HG03103 (cell line): Measurements from ENCODE around the gene STARD7.

Experiments
- ATAC-seq: cut with Tn5 transposase; IDR thresholded peaks from one replicate; pipeline ENCODE4 v1.9.1; 2021; ENCODE audit warnings: low read depth; ENCODE audit not compliant: unreplicated experiment

Gene STARD7

DNA sequence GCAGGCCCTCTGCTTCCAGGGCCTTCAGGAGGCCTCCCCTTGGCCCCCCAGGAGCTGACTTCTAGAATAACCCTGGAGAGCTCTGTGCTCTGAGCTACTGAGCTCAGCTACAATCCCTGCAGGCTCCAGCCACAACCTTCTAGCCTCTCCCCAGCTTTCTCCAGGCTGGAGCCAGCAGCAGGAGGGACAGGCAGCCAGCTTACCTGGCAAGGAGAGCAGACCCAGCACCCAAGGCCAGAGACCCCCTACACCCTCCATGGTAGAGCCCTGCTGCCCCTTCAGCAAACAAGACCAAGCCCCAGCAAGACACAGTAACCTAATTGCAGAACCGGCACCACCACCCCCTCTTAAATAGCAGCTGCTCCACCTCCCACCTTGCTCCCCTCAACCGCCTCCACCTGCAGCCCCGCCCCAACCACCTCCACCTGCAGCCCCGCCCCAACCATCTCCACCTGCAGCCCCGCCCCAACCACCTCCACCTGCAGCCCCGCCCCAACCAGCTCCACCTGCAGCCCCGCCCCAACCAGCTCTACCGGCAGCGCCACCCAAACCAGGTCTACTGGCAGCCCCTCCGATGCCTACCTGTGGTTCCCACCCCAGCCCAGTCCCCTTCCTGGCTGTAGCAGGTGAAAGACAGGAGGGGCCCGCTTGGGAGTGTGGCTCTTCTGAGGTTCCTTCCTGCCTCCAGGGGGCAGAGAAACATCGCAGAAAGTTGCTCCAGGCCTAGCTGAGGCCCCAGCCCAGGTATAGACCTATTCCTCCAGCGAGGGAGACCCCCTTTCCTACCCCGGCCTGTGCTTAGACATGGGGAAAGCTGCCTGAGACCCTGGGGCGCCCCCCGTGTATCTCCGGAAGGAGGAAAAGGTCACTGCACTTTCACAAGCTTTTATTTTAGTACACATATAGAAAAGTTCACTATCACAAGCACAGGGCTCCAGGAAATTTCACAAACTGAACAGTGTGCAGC is 70.2 kb downstream of the STARD7 start, which contains the start of gene ASTL:
ASTL (minus strand) TSS at position 324 of the 967 bp plus-strand sequence; CDS start at position 258, 66 bp downstream.
- no peak for ATAC-seq

DNA sequence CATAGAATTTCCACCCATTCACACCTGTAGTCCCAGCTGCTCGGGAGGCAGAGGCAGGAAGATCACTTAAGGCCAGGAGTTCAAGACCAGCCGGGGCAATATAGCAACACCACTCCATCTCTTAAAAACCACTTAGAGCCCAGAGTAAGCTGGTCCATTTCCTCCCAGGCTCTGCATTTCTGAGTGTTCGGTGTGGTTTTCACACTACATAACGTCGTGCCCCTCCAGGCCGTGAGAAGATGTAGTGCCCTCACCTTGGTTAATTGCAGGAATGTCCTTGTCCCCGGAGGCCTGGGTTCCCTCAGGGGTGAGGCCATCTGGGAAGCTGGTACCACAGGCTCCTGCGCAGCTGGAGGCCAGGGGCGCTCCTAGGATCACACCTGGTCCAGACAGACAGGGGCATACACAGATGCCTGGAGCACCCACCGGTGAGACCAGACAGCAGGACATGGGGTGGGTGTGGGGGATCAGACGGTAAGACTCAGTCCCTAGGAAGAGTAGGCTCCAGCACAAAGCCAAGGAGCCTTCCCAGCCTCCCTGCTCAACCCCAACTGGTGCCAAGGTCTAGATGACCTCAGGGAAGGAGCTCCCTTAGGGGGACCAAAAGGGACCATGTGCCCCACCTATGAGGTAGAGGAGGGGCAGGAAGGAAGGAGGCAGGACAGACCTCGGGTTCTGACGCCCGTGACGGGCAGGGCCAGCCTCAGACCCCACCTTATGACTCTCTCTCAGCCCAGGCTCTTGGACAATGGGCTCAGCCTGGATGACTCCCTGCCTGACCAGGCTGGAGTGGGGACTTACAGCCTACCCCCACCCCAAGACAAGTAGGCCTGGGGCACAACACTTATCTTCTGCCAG is 71.1 kb downstream of the STARD7 start:
- no peak for ATAC-seq

DNA sequence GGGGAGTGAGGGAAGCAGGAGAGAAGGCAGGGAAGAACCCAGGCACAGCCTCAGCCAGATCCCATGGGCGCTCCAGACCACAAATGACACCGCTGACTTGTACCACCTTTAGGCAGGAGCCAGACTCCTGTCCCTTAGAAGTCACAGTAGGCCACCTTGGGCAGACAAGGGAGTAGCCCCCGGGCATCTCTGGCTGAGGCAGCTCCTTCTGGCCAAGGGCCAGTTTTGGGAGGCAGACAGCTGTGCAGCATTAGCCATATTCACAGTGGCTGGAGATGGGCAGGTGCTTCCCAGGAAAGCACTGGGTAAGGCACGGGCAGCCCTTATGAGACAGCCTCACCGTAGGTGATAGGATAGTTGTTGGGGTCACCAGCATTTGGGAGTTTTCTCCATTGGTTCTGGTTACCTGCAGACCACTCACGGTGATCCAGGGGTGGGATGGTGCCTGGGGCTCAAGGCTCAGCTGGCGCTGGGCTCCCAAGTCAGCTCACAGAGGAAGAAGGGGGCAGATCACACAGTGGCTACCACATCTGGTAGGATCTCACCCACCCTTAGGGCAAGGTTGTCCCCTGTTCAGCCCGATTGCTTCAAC is 72.4 kb downstream of the STARD7 start:
- no peak for ATAC-seq

DNA sequence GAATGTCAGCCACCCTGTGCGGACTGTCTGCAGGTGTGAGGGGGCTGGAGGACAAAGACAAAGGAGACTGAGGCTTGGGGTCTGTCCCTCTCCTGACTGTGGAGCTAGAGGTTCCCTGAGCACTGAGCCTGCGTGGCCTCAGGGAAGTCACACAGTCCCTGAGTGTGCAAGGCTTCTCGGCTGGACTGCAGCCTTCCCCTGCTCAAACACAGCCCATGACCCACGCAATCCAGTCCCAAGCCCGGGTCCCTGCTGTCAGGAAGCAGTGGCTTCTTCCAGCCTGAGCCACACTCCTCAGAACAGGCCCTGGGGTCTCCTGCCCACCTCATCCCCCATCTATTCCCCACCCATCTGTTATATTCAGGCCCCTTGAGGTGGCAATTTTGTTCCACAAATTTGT is 73.0 kb downstream of the STARD7 start:
- ATAC-seq = no peak

DNA sequence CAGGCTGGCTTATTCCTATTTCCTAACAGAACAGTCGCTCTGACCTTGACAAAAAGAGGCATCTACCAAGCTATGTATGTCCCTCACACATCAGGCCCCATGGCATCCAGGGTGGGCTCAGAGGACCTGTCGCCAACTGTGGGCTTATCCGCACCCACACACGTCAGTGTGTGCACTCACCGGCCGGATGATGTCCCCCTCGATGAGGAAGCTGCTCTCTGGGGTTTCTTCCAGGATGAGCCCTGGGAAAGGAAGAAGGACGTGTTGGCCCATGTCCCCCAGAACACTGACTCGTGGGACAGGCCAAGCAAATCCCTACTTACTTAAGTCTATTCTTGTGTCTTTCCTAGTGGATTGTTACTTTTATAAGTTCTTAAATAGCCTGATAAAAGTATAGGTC is 73.5 kb downstream of the STARD7 start:
- ATAC-seq = no peak
